A549 (cell line): ENCODE measurements around the gene CPAMD8.

Experiments used
- CTCF ChIP-seq: fragments of >200 bp; sonication (Bioruptor Twin); formaldehyde crosslinking; IDR thresholded peaks from 3 replicates; pipeline ENCODE4 v1.5.1; 2016
- KDM1A ChIP-seq: fragments of 200-600 bp; sonication (generic); IDR thresholded peaks from 2 replicates; pipeline ENCODE4 v1.6.1; 2016; ENCODE audit warnings: low read depth, mild to moderate bottlenecking
- MAX ChIP-seq: IDR thresholded peaks from 2 replicates; pipeline ENCODE4 v1.6.1; 2012
- MYC ChIP-seq: IDR thresholded peaks from 2 replicates; pipeline ENCODE4 v1.6.1; 2012; ENCODE audit warnings: mild to moderate bottlenecking, inconsistent platforms, low read length, improper control_type of control experiment, borderline replicate concordance
- POLR2A ChIP-seq: IDR thresholded peaks from 2 replicates; pipeline ENCODE4 v1.6.1; 2012; ENCODE audit warnings: mild to moderate bottlenecking, low read length
- POLR2AphosphoS2 ChIP-seq: conservative IDR thresholded peaks from 2 replicates; pipeline ENCODE4 v1.6.1; 2012; ENCODE audit warnings: low read length, improper control_type of control experiment, inconsistent platforms
- RAD21 ChIP-seq, 2 experiments: fragments of >200 bp in 1 of 2; sonication (Bioruptor Twin) in 1 of 2; formaldehyde crosslinking in 1 of 2; IDR thresholded peaks in 1 of 2; conservative IDR thresholded peaks in 1 of 2; 2 replicates in 1 of 2; 3 replicates in 1 of 2; pipeline ENCODE4 v1.6.1; 2012 to 2018; ENCODE audit warnings: inconsistent platforms in 1 of 2
- SREBF2 ChIP-seq: fragments of 450-650 bp; IDR thresholded peaks from 2 replicates; pipeline ENCODE4 v1.6.1; 2014; ENCODE audit warnings: mild to moderate bottlenecking, moderate library complexity
- TP53 ChIP-seq: fragments of 250-450 bp; sonication (Bioruptor Pico); IDR thresholded peaks from 2 replicates; pipeline ENCODE4 v1.5.0; 2021; ENCODE audit warnings: mild to moderate bottlenecking, moderate library complexity

DNA sequence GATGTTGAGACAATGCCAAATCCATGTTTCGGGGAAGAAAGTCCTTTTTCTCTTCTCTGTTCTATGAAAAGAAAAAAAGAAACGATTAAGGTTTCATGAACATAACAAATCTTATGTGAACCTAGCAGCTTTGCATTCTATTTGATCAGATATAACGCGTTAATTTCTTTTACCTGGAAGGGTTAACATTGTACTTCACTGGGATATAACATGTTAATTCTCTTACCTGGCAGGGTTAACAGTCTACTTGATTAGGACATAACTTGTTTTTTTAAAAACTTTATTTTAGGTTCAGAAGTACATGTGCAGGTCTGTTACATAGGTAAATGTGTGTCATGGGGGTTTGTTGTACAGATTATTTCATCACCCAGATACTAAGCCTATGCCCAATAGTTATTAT lies 68.8 kb downstream of the CPAMD8 start:
- TF ChIP-seq POLR2AphosphoS2 (no peak), SREBF2 (no peak), KDM1A (no peak), RAD21 (conservative IDR thresholded peaks at IDR 0.05 in 1 of 2, IDR thresholded peaks at IDR 0.05 in 1 of 2) (no peak), POLR2A (no peak), CTCF (no peak), MYC (no peak), MAX (no peak), TP53 (no peak)
